CD4-positive, alpha-beta T cell treated with Interleukin-6 for 4 hours (primary cell): Measurements from ENCODE around the gene SLC24A3.

Experiments used
- DNase-seq: peaks from one replicate; pipeline ENCODE4 v3.0.0-alpha.2; 2020; ENCODE audit warnings: mixed read lengths

SLC24A3 gene

DNA sequence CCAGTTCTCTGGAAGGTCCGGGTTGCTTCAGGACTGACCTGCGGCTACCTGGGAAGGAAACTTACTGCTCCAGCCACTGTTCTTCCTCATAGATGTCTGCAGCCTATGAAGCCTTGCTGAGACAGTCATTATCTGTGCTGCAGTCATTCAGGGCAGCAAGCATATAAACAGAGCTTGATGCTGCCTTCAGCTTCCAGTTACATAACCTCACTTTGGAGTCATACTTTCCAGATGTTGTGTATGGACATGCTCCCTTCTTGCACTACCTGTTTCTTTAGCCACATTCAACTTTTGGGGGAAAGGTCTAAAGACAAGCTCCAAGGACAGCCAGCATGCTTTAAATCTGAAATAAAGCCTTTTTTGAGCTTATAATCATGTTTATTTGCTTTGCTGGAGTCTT is 98.1 kb downstream of the SLC24A3 start:
- DNase-seq = no peak

GRCh38 chr20:19313342-19314069 is 101.1 kb downstream of the SLC24A3 start:
- DNase-seq = no peak

GRCh38 chr20:19314621-19315020 is 102.2 kb downstream of the SLC24A3 start:
- DNase-seq = no peak

- DNase-seq = no peak
Measured at GRCh38 chr20:19317237-19318069, 105.0 kb downstream of the SLC24A3 start.

GRCh38 chr20:19318610-19319009 is 106.2 kb downstream of the SLC24A3 start:
- DNase-seq = no peak

DNA sequence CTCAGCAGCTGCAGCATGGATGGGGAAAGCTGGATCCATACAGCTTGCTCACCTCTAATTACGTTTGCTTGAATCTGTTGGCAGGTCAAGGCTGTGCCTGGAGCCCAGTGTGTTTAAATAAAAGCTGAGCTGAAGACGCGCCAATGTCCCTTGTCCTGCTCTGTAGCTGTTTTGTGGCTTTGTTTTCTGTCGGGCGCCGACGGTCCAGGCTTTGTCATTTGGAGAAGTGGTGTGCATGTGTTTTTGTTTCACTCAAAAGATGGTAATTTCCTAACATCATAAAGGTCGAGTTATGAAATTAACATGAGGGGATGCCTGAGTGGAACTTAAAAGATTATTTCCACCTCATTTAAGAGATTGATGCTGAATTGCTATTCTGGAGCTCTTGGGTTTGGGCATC is 107.6 kb downstream of the SLC24A3 start:
- no peak for DNase-seq

DNA sequence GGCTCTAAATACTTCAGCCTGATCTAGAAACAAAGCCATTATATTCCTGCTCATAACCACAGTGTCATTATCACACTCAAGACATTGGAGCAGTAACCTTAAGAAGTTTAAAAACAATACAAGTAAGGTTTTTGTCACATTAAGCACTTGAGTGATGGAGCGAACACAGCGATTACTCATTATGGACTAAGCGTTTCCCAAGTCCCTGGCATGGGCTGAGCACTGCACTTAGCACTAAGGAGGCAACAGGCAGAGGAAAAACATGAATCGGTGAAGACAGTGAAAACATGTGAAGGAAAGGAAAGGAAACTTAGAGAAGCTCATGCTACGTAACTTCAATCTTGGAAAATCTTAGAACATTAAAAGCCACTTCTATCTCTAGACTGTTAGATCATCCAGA is 108.7 kb downstream of the SLC24A3 start:
- no peak for DNase-seq

GRCh38 chr20:19322061-19322985 is 109.9 kb downstream of the SLC24A3 start:
- DNase-seq = no peak

DNA sequence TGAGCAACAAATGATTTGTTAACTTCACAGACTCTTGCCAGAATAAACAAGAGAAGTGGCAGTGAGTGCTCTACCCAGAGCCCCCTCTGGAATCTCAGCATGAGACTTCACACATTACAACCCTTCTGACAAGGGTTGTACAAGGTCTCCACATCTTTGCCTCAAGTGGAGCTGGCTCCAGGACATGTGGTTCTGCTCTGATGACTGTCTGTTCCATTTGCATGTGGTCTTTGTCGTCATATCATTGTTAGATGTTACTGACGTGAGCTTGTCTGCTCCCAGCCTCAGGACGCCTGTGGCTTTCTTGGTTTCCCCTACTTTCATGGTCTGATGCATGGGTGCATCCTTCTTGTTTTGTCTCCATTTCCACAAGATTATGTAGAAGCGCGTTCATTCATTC is 115.0 kb downstream of the SLC24A3 start:
- DNase-seq = no peak

- DNase-seq = no peak
Measured at GRCh38 chr20:19328676-19329075, 116.2 kb downstream of the SLC24A3 start.

DNA sequence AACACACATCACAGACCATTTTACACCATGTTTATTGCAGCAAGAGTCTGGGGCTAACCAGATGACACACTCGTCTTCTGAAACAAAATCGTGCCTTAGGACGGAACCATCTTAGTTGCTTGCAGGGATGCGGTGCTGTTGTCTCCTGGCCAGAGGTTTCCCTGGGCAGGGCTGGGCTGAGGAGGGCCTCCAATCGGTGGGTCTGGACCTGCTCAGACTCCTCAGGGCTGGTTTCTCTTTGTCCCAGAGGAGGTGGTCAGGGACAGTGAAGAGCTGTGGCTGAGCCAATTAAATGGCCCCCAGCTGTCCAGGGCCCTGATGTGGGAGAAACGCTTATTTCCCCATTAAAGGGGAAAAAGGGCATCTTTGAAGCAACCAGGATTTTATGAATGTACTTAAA is 117.6 kb downstream of the SLC24A3 start:
- DNase-seq = no peak

GRCh38 chr20:19330731-19331130 is 118.3 kb downstream of the SLC24A3 start:
- DNase-seq = no peak

- no peak for DNase-seq
Measured at GRCh38 chr20:19333563-19333962, 121.1 kb downstream of the SLC24A3 start.

DNA sequence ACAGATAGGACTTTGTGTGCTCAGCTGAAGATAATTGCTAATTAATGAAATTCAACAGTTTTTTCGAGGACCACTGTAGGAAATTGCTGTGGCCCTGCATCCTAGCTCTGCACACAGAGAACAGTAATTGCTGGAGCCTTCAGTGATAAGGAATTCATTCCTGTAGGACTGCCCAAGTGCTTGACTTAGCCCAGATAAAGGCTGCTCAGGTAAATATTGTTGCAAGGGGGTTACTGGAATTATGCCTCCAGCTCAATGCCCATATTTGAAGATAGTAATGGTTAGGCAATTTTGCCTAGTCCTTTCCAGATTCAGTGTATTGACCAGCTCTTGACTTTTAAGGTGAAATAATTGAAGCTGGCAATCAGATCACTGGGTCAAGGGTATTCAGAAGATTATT is 122.9 kb downstream of the SLC24A3 start:
- no peak for DNase-seq

GRCh38 chr20:19335916-19336315 is 123.5 kb downstream of the SLC24A3 start:
- DNase-seq = no peak

DNA sequence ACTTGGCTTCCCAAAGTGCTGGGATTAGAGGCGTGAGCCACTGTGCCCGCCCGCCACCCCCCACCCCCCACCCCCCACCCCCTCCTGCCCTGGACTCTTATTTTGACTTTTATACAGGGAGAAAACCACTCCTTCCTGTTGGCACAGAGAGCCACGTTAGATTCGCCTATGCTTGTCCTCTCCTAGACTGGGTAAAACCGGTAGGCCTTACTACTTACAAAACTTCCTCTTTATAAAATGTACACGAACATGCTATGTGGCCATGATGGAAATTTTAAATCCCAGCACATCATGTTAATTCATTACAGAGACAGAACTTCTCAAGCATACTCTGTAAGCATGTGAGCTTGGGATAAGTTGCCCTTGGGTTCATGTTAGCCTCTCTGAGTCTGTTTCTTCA is 124.2 kb downstream of the SLC24A3 start:
- no peak for DNase-seq

GRCh38 chr20:19338380-19338779 is 125.9 kb downstream of the SLC24A3 start:
- DNase-seq = no peak

GRCh38 chr20:19338960-19339359 is 126.5 kb downstream of the SLC24A3 start:
- DNase-seq = no peak

DNA sequence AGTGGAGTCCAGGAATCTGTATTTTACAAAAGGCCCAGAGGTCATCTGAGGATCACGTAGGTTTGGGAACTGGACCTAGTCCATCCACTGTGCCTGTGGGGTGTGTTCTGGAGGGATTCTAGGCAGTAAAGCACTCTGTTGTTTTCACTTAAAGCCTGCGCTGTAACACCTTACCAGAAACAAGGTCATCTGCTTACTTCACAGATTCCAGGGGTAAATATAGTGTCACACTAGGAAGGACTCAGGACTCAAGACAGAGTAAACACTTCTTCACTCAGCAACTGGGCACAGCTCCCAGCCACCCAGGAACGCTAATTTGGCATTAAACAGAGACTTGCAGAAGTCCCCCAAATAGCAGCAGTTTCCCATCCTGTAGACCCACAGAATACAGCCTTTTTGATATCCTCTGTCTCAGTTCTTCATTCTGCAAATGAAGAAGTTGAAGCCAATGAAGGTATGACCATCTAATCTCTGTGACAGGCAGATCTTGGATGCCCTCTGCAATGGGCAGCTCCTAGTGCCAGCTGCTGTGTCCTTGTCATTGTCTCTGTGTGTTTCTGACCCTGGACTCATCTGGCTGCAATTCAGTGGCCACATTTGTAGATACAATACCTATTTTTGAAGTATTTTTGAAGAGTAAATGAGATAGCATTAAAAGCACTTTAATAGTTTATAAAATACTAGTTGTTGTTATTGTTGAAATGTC is 129.1 kb downstream of the SLC24A3 start:
- no peak for DNase-seq

DNA sequence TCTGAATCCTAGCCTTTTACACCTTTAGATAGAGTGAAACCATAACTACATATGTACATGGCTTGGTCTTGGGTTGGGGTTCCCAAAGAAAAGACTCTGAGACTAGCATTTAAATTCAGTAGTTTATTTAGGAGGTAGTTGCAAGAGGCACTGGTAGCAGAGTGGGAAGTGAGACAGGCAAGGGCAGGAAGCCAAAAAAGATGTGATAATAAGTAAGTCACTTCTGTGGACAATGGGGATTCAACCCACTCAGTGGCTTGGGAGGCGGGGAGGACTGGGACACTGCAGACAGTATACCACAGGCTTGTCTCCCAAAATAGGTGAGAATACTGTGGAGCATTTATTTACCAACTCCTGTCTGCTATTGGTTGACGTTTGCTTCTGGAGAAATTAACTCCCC is 131.9 kb downstream of the SLC24A3 start:
- no peak for DNase-seq

- no peak for DNase-seq
Measured at GRCh38 chr20:19347943-19348456, 135.6 kb downstream of the SLC24A3 start.

DNA sequence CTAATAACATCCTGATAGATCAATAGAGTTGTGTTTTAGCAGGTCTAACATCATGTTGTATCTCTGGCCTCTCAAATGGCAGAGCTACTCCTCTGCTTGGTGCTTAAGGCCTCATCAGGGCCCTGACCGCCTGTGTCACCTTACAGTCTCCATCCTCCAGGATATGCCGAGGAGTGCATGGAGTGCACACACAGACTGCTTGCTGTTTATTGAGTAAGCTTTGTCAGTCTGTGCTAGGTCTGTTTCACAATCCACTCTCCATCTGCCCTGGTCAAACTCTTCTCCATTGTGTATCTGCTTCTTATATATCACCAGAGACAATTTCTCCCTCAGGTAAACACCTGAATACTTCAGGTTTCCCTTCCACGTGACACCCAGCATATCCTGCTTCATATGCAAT is 136.1 kb downstream of the SLC24A3 start:
- DNase-seq = no peak
